H9 (cell line): ENCODE data around the gene HNRNPA3. TPM values are rescaled to one million over a fixed set of nuclear protein-coding genes. Genes with fewer than 3 reads are reported as not detected.

Experiments
- DNase-seq: peaks from one replicate; pipeline ENCODE4 v3.0.0-alpha.2; 2017
- H2AFZ ChIP-seq: one replicate; pipeline ENCODE4 v1.6.1; 2013; ENCODE audit warnings: mild to moderate bottlenecking, low read length, control low read depth, moderate library complexity
- H2AK5ac ChIP-seq: 2 replicates; pipeline ENCODE4 v1.6.1; 2013; ENCODE audit warnings: low read length, control low read depth, mixed read lengths; ENCODE audit not compliant: insufficient read length
- H2BK120ac ChIP-seq: one replicate; pipeline ENCODE4 v1.6.1; 2013; ENCODE audit warnings: low read depth, mild to moderate bottlenecking, low read length, control low read depth, inconsistent platforms; ENCODE audit not compliant: poor library complexity, severe bottlenecking
- H2BK12ac ChIP-seq: 2 replicates; pipeline ENCODE4 v1.6.1; 2013; ENCODE audit warnings: low read length, control low read depth, mixed read lengths, low read depth; ENCODE audit not compliant: insufficient read length
- H2BK15ac ChIP-seq: 2 replicates; pipeline ENCODE4 v1.6.1; 2013; ENCODE audit warnings: low read depth, low read length, control low read depth
- H2BK20ac ChIP-seq: one replicate; pipeline ENCODE4 v1.6.1; 2013; ENCODE audit warnings: low read depth, mild to moderate bottlenecking, low read length, control low read depth, inconsistent platforms; ENCODE audit not compliant: poor library complexity, severe bottlenecking
- H2BK5ac ChIP-seq: 2 replicates; pipeline ENCODE4 v1.6.1; 2013; ENCODE audit warnings: low read length, control low read depth, mixed read lengths; ENCODE audit not compliant: insufficient read length
- H3K14ac ChIP-seq: 2 replicates; pipeline ENCODE4 v1.6.1; 2013; ENCODE audit warnings: low read length, control low read depth; ENCODE audit not compliant: insufficient read depth
- H3K18ac ChIP-seq: 2 replicates; pipeline ENCODE4 v1.6.1; 2013; ENCODE audit warnings: low read depth, mild to moderate bottlenecking, mixed read lengths, low read length, control low read depth; ENCODE audit not compliant: insufficient read length
- H3K23ac ChIP-seq: 2 replicates; pipeline ENCODE4 v1.6.1; 2013; ENCODE audit warnings: low read length, control low read depth, mixed read lengths, low read depth; ENCODE audit not compliant: insufficient read length
- H3K23me2 ChIP-seq: 2 replicates; pipeline ENCODE4 v1.6.1; 2013; ENCODE audit warnings: low read depth, mild to moderate bottlenecking, mixed read lengths, low read length, control low read depth; ENCODE audit not compliant: insufficient read length, poor library complexity, severe bottlenecking
- H3K27ac ChIP-seq: 2 replicates; pipeline ENCODE4 v1.5.1; 2013; ENCODE audit warnings: low read length, control low read depth, mixed read lengths, low read depth; ENCODE audit not compliant: insufficient read length
- H3K27me3 ChIP-seq: 2 replicates; pipeline ENCODE4 v1.6.1; 2013; ENCODE audit warnings: low read length, control low read depth, inconsistent platforms; ENCODE audit not compliant: insufficient read depth
- H3K4ac ChIP-seq: 2 replicates; pipeline ENCODE4 v1.6.1; 2013; ENCODE audit warnings: low read depth, mild to moderate bottlenecking, control low read depth, inconsistent platforms, low read length, moderate library complexity
- H3K4me1 ChIP-seq: 2 replicates; pipeline ENCODE4 v1.6.1; 2013; ENCODE audit warnings: low read length, control low read depth, inconsistent platforms; ENCODE audit not compliant: insufficient read depth
- H3K4me2 ChIP-seq: 2 replicates; pipeline ENCODE4 v1.6.1; 2013; ENCODE audit warnings: low read length, control low read depth, mixed read lengths; ENCODE audit not compliant: insufficient read length, insufficient read depth
- H3K56ac ChIP-seq: 2 replicates; pipeline ENCODE4 v1.6.1; 2013; ENCODE audit warnings: low read depth, mild to moderate bottlenecking, mixed read lengths, low read length, control low read depth; ENCODE audit not compliant: insufficient read length
- H3K79me1 ChIP-seq: 2 replicates; pipeline ENCODE4 v1.6.1; 2013; ENCODE audit warnings: low read depth, mild to moderate bottlenecking, moderate library complexity, low read length, control low read depth, inconsistent platforms; ENCODE audit not compliant: insufficient read depth, poor library complexity, severe bottlenecking
- H3K79me2 ChIP-seq: 2 replicates; pipeline ENCODE4 v1.6.1; 2013; ENCODE audit warnings: low read length, control low read depth, inconsistent platforms; ENCODE audit not compliant: insufficient read depth
- H3K9ac ChIP-seq: 2 replicates; pipeline ENCODE4 v1.6.1; 2013; ENCODE audit warnings: low read length, control low read depth, mixed read lengths; ENCODE audit not compliant: insufficient read length; ENCODE audit errors: extremely low read depth
- H3K9me3 ChIP-seq: one replicate; pipeline ENCODE4 v1.6.1; 2013; ENCODE audit warnings: low read depth, low read length, inconsistent platforms; ENCODE audit not compliant: control insufficient read depth
- H3T11ph ChIP-seq: one replicate; pipeline ENCODE4 v1.6.1; 2013; ENCODE audit warnings: mild to moderate bottlenecking, low read length, control low read depth, inconsistent platforms
- H4K20me1 ChIP-seq: one replicate; pipeline ENCODE4 v1.6.1; 2013; ENCODE audit not compliant: control insufficient read depth, insufficient read length, insufficient read depth
- H4K5ac ChIP-seq: 2 replicates; pipeline ENCODE4 v1.6.1; 2013; ENCODE audit warnings: low read depth, mild to moderate bottlenecking, mixed read lengths, low read length, control low read depth; ENCODE audit not compliant: insufficient read length
- H4K8ac ChIP-seq: replicated peaks from 2 replicates; pipeline ENCODE4 v1.6.1; 2013; ENCODE audit warnings: low read length, control low read depth, mixed read lengths, low read depth; ENCODE audit not compliant: insufficient read length
- H4K91ac ChIP-seq: 2 replicates; pipeline ENCODE4 v1.6.1; 2013; ENCODE audit warnings: low read depth, mild to moderate bottlenecking, moderate library complexity, mixed read lengths, low read length, control low read depth; ENCODE audit not compliant: insufficient read length
- H3K27ac Mint-ChIP-seq, 3 experiments: 2 replicates in 2 of 3; 3 replicates in 1 of 3; pipeline ENCODE4 v1.8.0; 2020 to 2021; ENCODE audit warnings: mixed read lengths in 3 of 3, mild to moderate bottlenecking in 1 of 3, moderate library complexity in 1 of 3
- H3K27me3 Mint-ChIP-seq: 2 replicates; pipeline ENCODE4 v1.8.0; 2021; ENCODE audit warnings: low read depth, mild to moderate bottlenecking, moderate library complexity, mixed read lengths
- H3K36me3 Mint-ChIP-seq, 3 experiments: 2 replicates in 2 of 3; 3 replicates in 1 of 3; pipeline ENCODE4 v1.8.0; 2020 to 2021; ENCODE audit warnings: low read depth in 3 of 3, mixed read lengths in 3 of 3; ENCODE audit not compliant: insufficient read depth in 1 of 3
- H3K4me1 Mint-ChIP-seq, 2 experiments: 2 replicates each; pipeline ENCODE4 v1.8.0; 2020; ENCODE audit warnings: mixed read lengths in 2 of 2
- H3K4me3 Mint-ChIP-seq, 2 experiments: 2 replicates in 1 of 2; 3 replicates in 1 of 2; pipeline ENCODE4 v1.8.0; 2020 to 2021; ENCODE audit warnings: mild to moderate bottlenecking in 2 of 2, mixed read lengths in 2 of 2, moderate library complexity in 1 of 2
- H3K9me3 Mint-ChIP-seq, 2 experiments: 2 replicates in 1 of 2; 3 replicates in 1 of 2; pipeline ENCODE4 v1.8.0; 2020; ENCODE audit warnings: mild to moderate bottlenecking in 2 of 2, mixed read lengths in 2 of 2, moderate library complexity in 1 of 2
- CTCF ChIP-seq: fragments of 200-600 bp; sonication (generic); conservative IDR thresholded peaks from 3 replicates; pipeline ENCODE4 v1.8.0; 2021; ENCODE audit warnings: antibody characterized with exemption, mild to moderate bottlenecking
- WGBS: extraction: QIAGEN DNeasy Blood & Tissue Kit; methylation state at CpG from one replicate; pipeline ENCODE4 v1.1.7; 2013; ENCODE audit warnings: missing lambda C conversion rate, low lambda C conversion rate, mixed read lengths; ENCODE audit not compliant: insufficient read length; ENCODE audit errors: extremely low coverage; 5-methylcytosine and 5-hydroxymethylcytosine counted together
- total RNA-seq: library from RNA; stranded (reverse); gene quantifications from 2 replicates; pipeline ENCODE4 v1.2.1, GENCODE V29; 2021

Gene HNRNPA3
- total RNA-seq, 1 experiment from 2014 or later, result 405 TPM

GRCh38 chr2:177241711-177242120, 29.1 kb downstream of the HNRNPA3 start:
- H3K4me3 Mint-ChIP-seq, result no peak overlapping the region
- H3K9me3 Mint-ChIP-seq, result no peaks in the 10 kb centered on the region
- peaks cover 51 to 54% of the 10 kb centered on the region in 2 experiments for H3K4me1 Mint-ChIP-seq
- Histone ChIP-seq H3K4me2 (no peak overlapping the region), H3K23me2 (no peaks in the 10 kb centered on the region), H2AK5ac (no peak overlapping the region), H3K79me2 (peaks cover 30% of the 10 kb centered on the region; the same call in 1 of the 2 replicates), H4K5ac (no peak overlapping the region), H2BK15ac (no peak overlapping the region), H3K27me3 (no peaks in the 10 kb centered on the region), H3K23ac (no peak overlapping the region), H2BK5ac (no peak overlapping the region), H3K14ac (no peak overlapping the region), H2BK12ac (no peak overlapping the region), H3T11ph (no peak overlapping the region), H4K91ac (no peak overlapping the region), H3K27ac (no peak overlapping the region), H2BK120ac (no peak overlapping the region), H3K18ac (no peak overlapping the region), H3K79me1 (peaks cover 7% of the 10 kb centered on the region), H3K4ac (no peak overlapping the region), H4K20me1 (peaks cover 2% of the 10 kb centered on the region), H3K9me3 (no peaks in the 10 kb centered on the region), H2BK20ac (no peak overlapping the region), H2AFZ (no peak overlapping the region), H3K4me1 (peaks cover 12% of the 10 kb centered on the region; the same call in 1 of the 2 replicates), H3K9ac (no peak overlapping the region), H3K56ac (no peak overlapping the region), H4K8ac (no peak overlapping the region)
- no peaks in the 10 kb centered on the region; a peak in 3 of 7 replicates for H3K36me3 Mint-ChIP-seq
- no CpG with 5 or more reads among the region's 1 CpG for WGBS
- DNase-seq, result no peak
- peak overlapping the region; percentile 44 to 77 (median 55); a peak in 4 of 7 replicates for H3K27ac Mint-ChIP-seq
- TF ChIP-seq CTCF, result no peak
- no peaks in the 10 kb centered on the region for H3K27me3 Mint-ChIP-seq
